Ecto neural progenitor cell (in vitro differentiated cells): ENCODE results near the gene COL13A1.

ENCODE experiments used
- DNase-seq: peaks from one replicate; pipeline ENCODE4 v3.0.0-alpha.2; 2018; ENCODE audit warnings: low spot score

The COL13A1 gene

DNA sequence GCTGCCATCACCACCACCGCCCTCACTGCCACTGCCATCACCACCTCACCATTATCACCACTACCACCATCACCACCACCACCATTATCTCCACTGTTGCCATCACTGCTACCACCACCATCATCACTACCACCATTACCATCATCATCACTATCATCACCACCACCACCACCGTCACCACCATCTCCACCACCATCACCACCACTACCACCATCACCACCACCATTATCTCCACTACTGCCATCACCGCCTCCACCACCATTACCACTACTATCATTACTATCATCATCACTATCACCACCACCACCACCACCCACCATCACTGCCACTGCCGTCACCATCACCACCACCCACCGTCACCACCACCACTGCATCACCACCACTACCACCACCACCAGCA is 9.9 kb upstream of the COL13A1 start:
- no peak for DNase-seq

DNA sequence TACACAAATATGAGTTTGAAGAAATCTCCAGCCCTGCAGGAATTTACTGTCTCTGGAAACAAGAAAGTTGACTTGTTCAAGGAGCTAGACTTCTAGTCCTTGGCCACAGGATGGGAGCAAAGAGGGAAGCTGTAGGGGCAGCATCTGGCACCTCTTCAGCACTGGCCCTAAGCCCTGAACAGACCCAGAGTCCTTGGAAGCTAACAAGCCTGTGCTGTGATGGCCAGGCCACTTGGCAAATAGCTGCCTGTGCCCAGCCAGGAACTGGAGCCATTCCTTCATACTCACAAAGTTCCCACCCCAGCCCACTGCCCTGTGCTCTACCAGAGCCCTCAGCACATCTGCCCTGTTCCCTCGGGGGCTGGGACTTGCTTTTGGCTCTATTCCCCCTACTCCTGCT is 9.4 kb upstream of the COL13A1 start:
- no peak for DNase-seq

DNA sequence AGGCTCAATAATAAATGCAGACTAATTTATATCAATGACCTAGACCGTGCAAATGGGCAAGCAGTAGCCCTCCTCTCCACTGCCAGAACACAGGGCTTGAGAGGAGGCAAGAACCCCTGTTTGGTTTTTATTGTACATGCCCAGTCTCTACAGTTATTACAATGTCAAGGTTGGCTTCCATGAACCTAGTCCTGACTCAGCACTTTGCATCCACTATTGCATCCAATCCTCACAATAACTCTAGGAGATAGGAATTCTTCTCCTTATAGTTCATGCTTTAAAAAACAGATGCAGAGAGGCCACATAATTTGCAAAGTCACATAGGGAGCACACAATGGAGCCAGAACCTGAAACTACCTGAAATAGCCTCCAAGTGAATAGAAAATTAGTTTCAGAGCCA is 7.0 kb upstream of the COL13A1 start:
- DNase-seq = no peak

DNA sequence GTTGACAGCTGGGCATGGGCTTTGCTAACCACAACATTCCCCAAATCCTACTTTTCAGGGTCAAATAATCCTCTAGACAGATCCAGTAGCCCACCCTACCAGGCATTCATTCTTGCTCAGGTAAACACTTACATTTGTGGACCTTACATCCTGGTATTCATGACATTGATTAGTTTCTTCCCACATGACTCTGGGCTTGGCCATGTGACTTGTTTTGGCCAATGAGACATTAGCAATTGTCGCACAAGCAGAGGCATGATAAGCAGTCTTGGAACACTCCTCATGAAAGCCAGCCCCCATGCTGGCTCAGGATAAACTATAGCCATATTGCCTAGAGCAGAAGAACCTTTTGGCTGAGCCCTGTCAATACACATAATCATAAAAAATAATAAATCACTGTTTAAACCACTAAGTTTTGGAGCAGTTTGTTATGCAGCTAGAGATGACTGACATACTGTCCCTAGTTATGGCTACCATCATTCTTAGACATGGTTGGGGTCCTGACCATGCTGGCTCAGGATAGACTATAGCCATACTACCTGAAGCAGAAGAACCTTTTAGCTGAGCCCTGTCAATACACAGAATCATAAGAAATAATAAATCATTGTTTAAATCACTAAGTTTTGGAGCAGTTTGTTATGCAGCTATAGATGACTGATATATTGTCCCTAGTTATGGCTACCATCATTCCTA is 6.3 kb upstream of the COL13A1 start:
- no peak for DNase-seq

DNA sequence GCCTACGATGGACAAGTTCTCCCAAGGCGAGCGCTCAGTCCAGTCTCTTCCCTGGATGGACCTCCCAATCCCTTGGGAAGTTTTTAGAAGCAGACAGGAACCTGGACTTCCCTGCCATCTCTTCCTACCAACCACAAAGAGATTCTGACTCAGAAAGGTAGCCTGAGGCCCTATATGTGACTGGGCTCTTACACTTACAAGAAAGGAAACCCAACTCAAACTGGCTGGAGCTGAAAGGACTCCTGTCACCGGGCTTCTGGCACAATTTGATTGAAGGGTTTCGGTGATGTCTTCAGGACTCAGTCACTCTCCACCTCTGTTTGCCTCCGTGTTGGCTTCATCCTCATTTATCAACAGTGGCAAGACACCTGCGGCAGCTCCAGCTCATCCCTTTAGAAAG is 3.7 kb upstream of the COL13A1 start:
- no peak for DNase-seq

DNA sequence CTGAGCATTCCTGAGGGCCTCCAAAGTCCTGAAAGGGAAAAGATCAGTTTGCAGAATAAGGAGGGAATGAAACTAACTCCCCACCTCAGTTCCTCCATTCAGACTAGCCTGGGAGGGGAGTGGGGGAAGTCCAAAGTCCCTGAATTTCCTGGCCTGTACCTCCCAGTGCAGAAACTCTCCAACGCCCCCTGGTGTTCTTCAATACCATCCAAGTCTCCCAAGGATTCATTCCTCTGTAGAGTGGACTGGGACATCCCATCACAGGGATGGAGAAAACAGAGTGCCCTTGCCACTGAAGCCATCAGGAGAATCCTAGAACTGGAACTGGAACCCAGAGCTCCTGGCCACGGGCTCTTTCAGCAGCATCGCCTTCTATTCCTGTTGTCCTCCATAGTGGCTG is 1.6 kb upstream of the COL13A1 start:
- DNase-seq = peak; percentile 64

DNA sequence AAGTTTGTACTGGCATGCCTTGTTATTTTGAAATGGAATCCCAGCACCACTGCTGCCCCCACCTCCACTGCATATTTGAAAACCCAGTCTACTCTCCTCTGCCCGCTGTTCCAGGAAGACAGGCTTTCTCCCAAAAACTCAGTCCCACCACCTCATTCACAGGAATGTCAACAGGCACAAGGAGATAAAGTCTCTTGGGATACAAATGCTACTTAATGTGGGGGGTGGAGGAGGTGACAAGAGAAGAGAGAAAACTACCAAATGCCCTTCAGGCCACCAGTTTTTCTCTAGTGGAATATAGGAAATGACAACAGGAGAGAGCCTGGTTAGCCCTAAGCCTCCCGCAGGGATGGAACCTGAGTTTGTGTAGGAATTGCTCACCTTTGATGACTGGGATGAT is 1.0 kb upstream of the COL13A1 start:
- no peak for DNase-seq

DNA sequence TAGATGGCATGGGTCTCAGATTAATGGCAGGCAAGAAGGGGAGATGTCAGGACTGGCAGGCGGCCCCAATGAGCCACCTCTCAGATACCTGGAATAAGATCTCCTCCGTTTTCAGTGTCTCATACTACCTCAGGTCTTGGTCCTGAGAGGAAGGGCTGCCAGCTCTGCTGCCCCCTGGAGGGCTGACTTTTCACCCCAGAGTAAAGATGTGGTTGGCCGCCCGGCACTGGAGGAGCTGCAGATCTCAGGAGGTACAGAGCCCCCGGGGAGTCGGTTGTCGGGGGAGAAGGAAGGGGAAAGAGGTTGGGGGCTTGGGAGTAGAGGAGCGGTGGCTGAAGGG is 642 bp upstream of the COL13A1 start:
- DNase-seq = peak; percentile 77

DNA sequence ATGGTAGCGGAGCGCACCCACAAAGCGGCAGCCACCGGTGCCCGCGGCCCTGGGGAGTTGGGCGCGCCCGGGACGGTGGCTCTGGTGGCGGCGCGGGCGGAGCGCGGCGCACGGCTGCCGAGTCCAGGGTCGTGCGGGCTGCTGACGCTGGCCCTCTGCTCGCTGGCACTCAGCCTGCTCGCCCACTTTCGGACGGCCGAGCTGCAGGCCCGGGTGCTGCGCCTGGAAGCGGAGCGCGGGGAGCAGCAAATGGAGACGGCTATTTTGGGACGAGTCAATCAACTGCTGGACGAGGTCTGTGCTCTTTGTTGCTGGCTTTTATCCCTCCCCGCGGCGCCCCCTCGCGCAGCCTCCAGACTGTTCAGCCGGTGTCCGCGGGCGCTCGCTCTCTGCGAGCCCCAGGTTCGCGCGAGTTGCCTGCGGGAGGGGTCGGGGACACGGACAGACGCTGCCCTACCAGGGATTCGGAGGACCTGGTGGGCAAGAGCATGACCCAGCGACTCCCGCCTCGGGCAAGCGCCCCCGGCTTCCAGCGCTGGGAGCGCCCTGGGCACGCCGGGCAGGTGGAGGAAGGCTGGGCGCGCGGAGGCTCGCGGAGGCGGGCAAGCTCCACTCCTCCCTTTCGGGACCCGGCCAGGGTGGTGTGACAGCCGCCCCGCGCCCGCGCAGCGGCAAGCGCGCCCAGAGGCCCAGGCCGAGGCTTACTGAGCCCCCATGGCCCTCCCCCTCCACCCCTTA is 887 bp downstream of the COL13A1 start:
- DNase-seq = peak; percentile 80

DNA sequence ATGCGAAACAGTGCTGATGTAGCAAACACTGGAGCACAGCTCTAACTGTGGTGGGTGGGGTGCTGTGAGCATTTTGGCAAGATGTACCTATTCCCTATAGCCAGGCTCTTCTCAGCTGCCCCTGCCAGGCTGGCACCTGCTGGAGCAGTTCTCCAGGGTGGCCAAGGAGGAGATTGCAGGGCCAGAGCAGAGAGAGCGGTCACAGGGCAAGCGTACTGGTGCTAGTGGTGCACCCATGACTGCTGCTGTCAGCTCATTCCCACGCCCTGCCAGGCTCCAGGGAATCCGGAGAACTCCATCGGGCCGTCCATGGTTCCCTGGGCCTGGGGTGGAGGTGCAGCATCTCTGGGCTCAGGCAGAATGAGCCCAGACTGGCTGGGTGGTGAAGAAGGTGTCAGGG is 2.1 kb downstream of the COL13A1 start:
- no peak for DNase-seq

DNA sequence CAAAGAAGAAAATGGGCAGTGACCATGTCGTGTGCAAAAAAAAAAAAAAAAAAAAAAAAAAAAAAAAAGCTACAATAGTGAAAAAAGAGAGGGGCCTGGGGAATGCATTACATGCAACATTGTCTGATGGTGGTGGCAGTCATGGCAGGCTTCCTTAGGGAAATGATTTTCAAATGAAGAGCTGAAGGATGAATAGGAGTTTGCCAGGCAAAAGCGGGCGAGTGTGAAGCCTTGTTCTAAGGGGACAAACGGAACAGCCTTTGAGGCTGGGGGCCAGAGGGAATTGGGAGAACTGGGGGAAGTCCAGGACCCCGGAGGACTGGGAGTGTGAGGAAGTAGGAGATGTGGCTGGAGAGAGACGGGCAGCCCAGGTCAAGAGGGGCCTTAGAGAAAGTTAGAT is 3.1 kb downstream of the COL13A1 start:
- DNase-seq = no peak

DNA sequence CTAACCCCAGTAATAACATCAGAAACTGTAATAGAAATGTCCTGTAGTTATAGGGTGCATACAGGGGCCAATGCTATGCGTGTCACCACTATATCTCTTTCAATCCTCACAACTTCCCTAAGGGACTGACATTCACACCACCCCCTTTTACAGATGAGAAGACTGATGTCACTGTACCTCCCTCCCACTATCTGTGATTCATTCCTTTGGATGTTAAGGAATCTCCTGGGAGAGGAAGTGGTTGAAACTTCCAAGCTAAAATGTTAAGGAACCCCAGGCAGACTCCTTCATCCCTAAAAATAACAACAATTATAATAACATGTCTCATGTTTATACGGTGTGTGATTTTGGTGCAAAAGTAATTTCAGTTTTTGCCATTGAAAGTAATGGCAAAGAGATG is 5.4 kb downstream of the COL13A1 start:
- DNase-seq = no peak

DNA sequence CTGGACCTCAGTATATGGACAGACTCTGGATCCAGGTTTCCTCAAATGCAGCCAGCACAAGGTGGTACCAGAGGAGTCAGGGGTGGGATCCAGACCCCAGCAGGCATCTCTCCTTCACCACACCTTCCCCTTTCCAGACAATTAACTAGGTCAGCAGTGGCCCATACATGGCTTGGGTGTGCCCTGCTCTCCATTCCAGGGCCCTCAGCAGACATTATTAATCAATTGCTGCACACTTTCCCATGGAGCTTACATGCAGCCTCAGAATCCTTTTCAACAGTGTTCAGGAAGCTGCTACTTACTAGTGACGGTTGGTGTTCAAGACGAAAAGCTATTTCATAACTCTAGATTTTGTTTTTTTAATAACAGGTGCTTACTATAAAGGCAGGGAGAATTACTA is 6.0 kb downstream of the COL13A1 start:
- DNase-seq = no peak

DNA sequence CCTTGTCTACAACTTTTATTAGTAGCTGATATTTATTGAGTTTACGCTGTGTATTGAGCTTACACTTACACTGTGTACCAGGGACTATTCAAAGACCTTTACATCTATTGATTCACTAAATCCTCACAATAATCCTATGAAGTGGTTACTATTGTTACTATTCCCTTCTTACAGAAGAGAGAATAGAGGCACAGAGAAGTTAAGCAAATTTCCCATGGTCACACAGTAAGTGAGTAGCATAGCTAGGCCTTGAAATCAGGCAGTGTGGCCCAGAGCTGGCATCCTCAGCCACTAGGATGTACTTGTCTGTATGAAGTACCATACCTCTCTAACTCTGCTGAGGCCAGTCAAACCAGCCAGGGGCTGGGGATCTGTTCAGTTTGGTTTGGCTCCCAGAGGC is 7.6 kb downstream of the COL13A1 start:
- no peak for DNase-seq

DNA sequence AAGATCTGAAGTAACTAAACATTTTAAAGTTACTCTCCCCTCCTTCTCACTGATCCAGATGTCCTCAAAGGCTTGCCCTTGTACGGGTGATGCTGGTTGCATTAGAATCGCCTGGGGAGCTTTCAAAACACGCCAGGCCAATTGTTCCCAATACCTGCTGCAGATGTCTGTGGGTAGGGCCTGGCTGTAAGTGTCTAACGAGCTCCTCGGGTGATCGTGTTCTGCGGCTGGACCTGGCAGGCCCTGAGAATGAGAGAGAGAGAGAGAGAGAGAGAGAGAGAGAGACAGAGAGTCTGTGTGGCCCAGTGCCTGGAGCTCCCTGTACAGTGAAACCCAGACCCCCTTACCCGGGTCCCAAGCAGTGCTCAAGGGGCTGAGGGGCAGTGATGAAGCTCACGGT is 8.4 kb downstream of the COL13A1 start:
- no peak for DNase-seq

DNA sequence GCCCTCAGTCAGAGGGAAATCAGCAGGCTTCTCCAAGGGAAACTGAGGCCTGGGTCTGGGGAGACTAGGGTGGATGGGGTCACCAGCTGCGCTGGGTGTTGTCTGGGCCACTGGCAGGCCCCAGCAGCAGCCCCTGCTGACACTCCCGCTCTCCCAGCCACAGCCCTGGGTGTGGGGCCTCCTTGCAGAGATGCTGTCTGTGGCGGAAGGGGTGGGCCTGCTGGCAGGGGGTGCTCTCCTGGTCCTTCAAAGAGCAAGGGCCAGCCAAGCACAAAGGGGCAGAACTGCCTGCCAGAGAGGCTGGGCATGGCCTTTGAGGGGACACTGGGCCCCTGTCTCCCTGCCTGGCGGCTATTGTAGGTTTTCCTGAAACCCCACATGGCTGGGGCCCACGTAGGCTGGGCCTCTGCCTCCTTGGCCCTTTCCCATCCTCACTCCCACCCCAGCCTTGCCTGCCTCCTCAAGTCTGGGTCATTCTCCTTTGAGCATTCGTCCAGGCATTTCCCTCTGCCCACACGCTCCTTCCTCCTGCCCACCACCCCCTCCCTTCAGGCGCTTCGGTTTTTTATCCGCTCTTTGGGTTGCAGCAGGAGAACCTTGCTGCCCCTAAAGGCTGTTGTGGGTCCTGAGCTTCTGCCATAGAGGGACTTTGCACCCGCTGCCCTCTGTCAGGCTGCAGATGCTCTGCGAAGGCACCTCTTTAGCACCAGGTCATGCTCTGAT is 9.1 kb downstream of the COL13A1 start:
- no peak for DNase-seq

DNA sequence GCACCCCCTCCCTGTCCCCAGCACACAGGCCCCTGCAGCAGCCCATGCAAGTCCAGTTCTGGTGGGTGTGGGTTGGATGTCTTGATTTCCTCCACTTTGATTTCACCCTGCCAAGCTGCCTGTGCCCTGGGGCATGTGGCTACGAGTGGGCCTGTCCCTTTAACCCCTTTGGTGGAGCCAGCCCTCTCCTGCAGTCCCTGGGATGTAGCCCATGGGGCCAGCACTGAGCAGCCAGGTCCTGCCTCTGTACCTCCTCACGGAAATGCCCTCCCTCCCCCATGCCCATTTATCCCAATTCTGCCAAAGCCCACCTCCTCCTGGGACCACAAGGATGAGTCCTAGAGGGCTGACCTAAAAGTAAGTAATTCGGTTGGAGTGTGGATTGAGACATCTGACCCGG is 11.9 kb downstream of the COL13A1 start:
- no peak for DNase-seq

DNA sequence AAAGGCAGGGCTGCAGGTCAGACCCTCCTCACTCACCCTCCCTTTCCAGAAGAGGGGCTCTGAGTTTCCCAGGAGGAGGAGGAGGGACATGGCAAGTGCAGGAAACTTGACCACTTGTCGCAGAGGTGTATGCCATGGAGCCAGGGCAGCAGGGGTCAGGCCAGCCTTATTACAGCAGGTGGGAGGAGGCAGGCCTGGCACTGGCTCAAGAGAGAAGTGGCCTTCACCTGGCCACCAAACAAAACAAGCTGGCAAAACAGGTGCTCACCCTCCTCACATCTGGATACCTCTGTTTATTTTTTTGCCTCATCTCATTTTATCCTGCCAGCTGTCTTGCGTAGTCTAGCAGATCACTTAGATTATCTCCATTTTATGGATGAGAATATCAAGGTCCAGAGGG is 12.5 kb downstream of the COL13A1 start:
- DNase-seq = no peak

DNA sequence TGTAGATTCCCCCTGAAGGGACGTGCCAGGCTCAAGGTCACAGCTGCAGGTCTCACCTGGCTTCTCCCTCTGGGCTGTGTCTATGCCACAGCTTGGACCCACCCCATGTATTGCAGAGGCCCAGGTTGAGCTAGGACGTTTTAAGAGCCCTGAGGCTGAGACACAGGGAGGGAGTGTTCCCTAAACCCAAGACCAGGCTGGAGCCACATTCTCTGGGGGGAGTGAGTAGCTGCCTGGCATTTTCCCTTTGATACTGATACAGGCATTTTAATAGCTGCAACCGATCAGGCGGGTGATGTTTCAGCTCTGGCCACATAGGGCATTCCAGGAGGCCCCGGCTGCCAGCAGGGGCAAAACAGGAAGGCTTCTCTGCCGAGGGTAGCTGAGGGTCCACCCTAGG is 13.4 kb downstream of the COL13A1 start:
- DNase-seq = no peak

DNA sequence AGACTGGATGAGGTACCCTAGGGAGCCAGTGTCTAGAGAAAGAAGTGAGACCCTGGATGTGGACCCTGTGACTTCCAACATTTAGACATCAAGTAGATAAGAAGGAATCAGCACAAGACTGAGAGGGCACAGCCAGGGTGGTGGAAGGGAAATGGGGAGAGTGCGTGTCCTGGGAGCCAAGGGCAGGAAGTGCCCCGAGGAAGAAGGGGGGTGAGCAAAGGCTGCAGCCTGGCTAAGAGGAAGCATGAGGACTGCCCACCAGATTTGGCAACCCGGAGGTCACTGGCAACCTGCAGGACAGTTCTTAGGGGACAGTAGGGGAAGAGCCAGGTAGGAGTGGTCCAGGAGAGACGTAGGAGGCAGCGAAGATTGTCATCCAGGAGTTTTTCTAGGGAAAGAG is 14.8 kb downstream of the COL13A1 start:
- DNase-seq = no peak

DNA sequence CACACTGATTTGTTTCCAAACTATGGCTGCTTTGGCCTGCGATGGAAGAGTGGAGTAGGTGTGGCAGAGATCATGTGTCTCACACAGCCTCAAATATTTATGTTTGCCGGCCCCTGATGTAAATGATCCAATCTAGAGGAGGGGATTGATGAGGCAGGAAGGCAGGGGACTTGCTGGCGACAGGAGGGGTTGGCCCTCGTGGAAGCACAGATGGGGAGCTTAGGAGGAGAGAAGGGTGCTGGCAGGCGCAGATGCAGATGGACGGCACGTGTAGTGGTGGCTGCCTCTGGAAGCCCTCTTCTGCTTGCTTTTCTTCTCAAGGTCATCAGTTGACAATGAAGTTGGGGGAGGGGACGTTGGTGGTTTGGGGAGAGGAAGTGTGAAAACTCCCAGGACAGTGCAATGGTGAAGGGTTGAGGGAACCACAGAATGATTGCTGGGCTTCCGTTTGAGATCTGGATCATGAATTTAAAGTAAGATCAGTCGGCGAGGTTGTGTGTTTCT is 15.4 kb downstream of the COL13A1 start:
- no peak for DNase-seq

DNA sequence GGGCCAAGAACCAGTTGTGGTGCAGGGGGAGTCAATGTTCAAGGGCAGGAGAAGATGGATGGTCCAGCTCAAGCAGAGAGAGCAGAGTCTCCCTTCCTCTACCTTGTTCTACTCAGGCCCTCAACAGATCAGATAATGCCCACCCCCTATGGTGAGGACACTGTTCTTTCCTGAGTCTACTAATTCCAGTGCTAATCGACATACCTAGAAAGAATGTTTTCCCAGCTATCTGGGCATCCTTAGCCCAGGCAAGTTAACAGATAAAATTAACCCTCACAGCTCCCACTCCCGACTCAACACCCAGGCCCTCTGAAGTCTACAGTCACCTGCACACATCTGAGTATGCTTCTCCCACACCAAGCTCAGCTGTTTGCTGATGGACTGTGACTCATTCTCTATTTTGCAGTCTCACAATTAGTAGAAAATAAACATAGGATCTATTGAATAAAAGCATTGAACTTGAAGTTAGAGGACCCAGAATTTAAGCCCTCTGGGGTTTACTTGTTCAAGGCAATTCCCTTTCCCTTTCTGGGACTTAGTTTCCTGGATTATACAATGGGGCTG is 17.1 kb downstream of the COL13A1 start:
- no peak for DNase-seq
